ENCODE data around the gene TSSK2.
A peak's percentile ranks its signal among the peaks of the same experiment; 100 is the strongest.

Gene TSSK2

GRCh38 chr22:19164425-19164824, 33.3 kb downstream of the TSSK2 start:
- in situ Hi-C loops (cut with HindIII; ENCODE audit: low pct_unique_long_range_greater_than_20kb, low sequenced_read_pairs) = no loop called here
- no peak for DNase-seq (ENCODE audit: low read depth in 1 of 2, low spot score in 1 of 2)
- TF ChIP-seq JUND (IDR thresholded peaks at IDR 0.05; ENCODE audit: low read depth) = no peak

- TF ChIP-seq JUND (IDR thresholded peaks at IDR 0.05; ENCODE audit: low read depth) = no peak
- no peak for DNase-seq (ENCODE audit: low read depth in 1 of 2, low spot score in 1 of 2)
- in situ Hi-C loops (cut with HindIII; ENCODE audit: low pct_unique_long_range_greater_than_20kb, low sequenced_read_pairs) = no loop called here
Observed at GRCh38 chr22:19166421-19166820, 35.3 kb downstream of the TSSK2 start.

- no peak for DNase-seq (ENCODE audit: low read depth in 1 of 2, low spot score in 1 of 2)
- in situ Hi-C loops (cut with HindIII; ENCODE audit: low pct_unique_long_range_greater_than_20kb, low sequenced_read_pairs) = no loop called here
- no peak for TF ChIP-seq JUND (IDR thresholded peaks at IDR 0.05; ENCODE audit: low read depth)
Observed at GRCh38 chr22:19167106-19167869, 36.2 kb downstream of the TSSK2 start.

GRCh38 chr22:19168088-19168890, 37.2 kb downstream of the TSSK2 start:
- in situ Hi-C loops (cut with HindIII; ENCODE audit: low pct_unique_long_range_greater_than_20kb, low sequenced_read_pairs) = no loop called here
- no peak for TF ChIP-seq JUND (IDR thresholded peaks at IDR 0.05; ENCODE audit: low read depth)
- peak in 1 of 2 experiments; percentile 51 for DNase-seq (ENCODE audit: low read depth in 1 of 2, low spot score in 1 of 2)

GRCh38 chr22:19169002-19169946, 38.2 kb downstream of the TSSK2 start:
- TF ChIP-seq JUND (IDR thresholded peaks at IDR 0.05; ENCODE audit: low read depth) = no peak
- in situ Hi-C loops (cut with HindIII; ENCODE audit: low pct_unique_long_range_greater_than_20kb, low sequenced_read_pairs) = no loop called here
- DNase-seq (ENCODE audit: low read depth in 1 of 2, low spot score in 1 of 2) = no peak

GRCh38 chr22:19169947-19170318, 38.8 kb downstream of the TSSK2 start:
- TF ChIP-seq JUND (IDR thresholded peaks at IDR 0.05; ENCODE audit: low read depth) = no peak
- no peak for DNase-seq (ENCODE audit: low read depth in 1 of 2, low spot score in 1 of 2)
- in situ Hi-C loops (cut with HindIII; ENCODE audit: low pct_unique_long_range_greater_than_20kb, low sequenced_read_pairs) = no loop called here

- no peak for TF ChIP-seq JUND (IDR thresholded peaks at IDR 0.05; ENCODE audit: low read depth)
- DNase-seq (ENCODE audit: low read depth in 1 of 2, low spot score in 1 of 2) = no peak
- in situ Hi-C loops (cut with HindIII; ENCODE audit: low pct_unique_long_range_greater_than_20kb, low sequenced_read_pairs) = no loop called here
Observed at GRCh38 chr22:19172213-19173046, 41.3 kb downstream of the TSSK2 start.

- in situ Hi-C loops (cut with HindIII; ENCODE audit: low pct_unique_long_range_greater_than_20kb, low sequenced_read_pairs) = no loop called here
- peak in 1 of 2 experiments; percentile 63 for DNase-seq (ENCODE audit: low read depth in 1 of 2, low spot score in 1 of 2)
- TF ChIP-seq JUND (IDR thresholded peaks at IDR 0.05; ENCODE audit: low read depth) = no peak
Observed at GRCh38 chr22:19173047-19174035, 42.2 kb downstream of the TSSK2 start.

GRCh38 chr22:19174106-19175025, 43.3 kb downstream of the TSSK2 start:
- DNase-seq (ENCODE audit: low read depth in 1 of 2, low spot score in 1 of 2) = peak in 1 of 2 experiments; percentile 71
- TF ChIP-seq JUND (IDR thresholded peaks at IDR 0.05; ENCODE audit: low read depth) = no peak
- in situ Hi-C loops (cut with HindIII; ENCODE audit: low pct_unique_long_range_greater_than_20kb, low sequenced_read_pairs) = no loop called here
